ENCODE results near the gene ATP6V0B.

The ATP6V0B gene

DNA sequence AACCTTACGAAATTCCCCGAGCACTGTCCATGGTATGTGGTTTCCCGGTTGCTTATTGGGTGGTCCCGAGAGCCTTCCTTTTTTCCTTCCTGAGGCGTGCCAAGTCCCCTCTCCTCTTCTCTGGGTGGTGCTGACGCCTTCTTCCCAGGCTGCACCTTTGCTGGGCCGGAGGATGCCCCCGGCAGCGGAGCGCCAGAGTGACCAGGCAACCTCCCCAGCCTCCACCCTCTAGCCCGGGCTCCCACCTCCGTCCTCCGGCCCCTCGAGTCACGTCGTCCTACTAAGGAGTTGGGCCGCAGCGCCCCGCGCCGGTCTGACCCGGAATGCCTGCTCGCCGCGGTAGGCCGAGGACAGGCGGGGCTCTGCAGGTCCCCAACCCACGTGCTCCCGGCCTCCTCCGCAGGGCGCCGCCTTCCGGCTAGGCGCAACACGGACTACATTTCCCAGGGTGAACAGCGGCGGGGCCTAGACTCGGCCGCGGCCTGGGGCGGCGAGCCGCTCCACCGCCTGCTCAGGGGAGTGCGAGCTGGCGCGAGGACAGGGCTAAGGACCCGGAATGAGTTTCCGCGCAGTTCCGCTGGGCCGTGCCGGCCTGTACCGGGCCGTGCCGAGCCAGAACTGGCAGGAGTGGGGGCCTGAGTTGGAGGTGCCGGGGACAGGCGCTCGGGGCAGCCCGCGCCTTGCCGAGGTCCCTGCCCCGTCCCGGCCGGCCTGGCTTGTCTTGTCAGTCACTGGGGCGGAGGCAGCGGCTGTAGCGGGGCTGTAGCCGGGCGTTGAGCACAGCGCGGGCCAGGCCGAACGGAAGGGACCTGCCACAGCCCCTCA lies 28.3 kb upstream of the ATP6V0B start, which contains the start of gene IPO13:
IPO13 (plus strand) TSS at position 715 of the 825 bp plus-strand sequence. CDS start 651 bp downstream, outside the sequence.
- FAIRE-seq = no peak

DNA sequence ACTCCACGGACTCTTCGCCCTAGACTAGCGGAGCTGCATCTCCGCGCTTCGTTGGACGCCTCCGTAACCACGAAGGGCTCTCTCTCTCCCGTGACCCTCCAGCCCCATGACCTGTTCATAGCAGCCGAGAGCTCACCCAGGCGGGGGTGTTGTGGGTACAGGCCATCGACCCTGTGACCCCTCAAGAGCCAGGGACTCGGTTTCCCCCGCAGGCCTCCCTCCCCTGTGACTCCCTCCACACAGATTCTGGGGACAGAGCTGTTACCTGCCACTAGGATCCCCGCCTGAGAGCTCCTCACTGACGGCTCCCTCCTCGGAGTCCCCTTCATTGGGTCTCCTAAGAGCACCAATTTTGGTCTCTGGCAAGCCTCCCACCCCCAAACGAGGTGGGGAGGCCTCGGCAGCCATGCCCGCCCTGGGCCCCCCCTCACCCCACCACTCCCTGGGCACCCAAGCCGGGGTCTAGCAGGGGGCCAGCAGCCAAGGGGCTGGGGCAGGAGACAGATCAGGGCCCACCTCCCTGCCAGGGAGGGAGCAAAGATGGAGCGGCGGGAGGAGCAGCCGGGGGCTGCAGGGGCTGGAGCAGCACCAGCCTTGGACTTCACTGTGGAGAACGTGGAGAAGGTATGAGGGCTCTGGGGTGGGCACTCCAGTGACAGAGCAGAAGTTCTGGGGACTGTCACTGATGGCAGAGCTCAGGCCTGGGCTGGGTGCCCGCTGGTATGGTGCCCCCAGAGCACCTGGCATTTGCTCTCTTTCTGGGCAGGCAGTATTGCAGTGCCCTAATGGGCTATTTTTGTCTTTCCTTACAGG lies 27.5 kb upstream of the ATP6V0B start:
- no peak for FAIRE-seq

DNA sequence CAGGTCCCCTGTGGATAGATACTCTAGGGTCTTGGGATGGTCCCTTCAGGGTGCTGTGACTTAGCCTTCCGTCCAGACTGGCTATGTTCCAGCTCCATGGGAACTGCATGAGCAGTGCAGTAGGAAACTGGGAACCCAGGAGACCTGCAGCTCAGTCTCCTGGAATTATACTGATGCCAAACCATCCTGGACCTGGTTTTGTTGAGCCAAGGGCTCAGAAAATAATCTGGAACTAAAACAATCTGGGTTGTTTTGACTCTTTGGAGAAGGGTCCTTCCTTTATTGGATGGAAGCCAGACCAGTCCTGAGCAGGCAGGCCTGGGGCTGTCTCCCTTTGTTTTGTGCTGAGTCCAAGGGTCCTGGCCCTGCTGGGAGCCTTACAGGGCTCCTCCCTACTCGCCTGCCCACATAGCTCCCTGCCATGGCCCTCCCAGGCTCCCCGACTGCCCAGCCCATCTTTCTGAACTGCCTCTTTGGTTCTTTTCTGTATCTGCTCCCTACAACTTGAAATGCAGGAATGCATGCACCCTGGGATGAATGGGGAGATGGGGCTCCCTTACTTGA lies 26.8 kb upstream of the ATP6V0B start:
- FAIRE-seq = no peak

DNA sequence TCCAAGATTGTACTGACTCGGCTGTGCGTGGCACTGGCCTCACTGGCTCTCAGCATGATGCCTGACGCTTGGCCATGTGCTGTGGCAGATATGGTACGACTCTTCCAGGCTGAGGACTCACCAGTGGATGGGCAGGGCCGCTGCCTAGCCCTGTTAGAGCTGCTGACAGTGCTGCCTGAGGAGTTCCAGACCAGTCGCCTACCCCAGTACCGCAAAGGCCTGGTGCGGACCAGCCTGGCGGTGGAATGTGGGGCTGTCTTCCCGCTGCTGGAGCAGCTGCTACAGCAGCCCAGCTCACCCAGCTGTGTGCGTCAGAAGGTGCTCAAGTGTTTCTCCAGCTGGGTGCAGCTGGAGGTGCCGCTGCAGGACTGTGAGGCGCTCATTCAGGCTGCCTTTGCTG lies 25.1 kb upstream of the ATP6V0B start:
- no peak for FAIRE-seq

DNA sequence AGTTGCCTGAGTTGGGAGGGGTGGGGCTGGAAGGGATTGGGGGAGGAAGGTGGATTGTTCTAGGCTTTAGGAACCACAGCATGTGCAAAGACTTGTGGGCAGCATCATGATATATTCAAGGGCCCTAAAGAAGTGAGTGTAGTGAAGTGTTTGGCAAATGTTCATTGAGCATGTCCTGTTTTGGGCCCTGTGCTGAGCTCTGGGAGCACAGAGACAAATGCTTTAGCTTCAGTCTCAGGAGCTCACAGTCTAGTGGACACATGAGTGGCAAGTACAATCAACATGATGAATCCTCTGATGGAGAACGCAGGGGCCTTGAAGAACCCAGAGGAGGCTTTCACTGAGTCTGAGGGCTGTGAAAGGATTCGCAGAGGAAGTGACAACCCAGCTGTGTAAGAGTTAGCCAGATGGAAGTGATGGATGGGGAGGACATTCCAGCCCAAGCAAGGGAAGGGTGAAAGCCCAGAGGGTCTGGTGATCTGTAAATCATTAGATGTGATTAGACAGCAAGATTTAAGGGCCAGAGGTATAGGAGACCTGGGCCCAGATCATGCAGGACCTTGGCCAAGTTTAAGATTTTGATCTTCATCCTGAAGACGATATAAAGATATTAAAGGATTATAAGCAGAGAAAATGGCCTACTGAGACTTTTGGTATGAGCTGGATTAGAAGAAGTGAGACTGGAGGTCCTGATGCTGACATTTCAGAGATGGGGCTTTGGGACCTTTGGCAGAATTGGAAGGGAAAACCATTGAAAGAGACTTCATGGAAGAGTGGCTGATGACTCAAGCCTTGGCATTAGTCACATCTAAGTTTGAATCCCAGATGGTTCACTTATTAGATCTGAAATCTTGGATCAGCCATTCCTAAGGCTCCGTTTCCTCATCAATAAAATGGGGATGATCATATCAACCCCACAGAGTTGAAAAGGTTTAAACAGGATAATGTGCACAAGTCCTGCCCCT lies 23.5 kb upstream of the ATP6V0B start:
- no peak for FAIRE-seq

DNA sequence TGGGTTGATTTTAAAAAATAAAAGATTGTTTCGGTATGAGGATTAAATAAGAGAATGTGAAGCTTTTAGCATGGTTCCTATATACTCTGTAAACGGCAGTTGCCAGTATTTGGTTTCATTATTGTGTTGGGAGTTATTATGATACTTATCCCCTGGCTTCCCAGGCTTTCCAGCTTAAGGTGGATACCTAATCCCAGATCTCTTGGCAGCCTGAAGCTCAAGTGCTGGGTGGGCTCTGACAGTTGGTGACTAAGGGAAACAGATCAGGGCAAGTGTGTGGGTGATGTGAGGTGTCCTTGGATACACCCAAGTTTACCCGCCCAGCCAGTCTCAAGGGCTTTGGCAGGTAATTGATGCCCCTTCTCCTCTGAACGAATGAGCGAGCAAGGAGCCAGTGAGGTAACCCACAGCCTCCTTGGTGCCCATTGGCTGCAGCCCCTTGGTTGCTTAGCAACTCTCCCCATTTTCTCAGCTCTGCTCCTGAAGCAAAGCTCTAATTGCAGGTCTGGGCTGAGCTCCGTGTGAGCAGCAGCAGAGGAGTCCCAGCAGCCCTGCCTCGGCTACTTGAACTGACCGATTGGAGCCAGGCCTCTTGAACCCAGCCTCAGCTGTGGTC lies 21.9 kb upstream of the ATP6V0B start:
- no peak for FAIRE-seq

DNA sequence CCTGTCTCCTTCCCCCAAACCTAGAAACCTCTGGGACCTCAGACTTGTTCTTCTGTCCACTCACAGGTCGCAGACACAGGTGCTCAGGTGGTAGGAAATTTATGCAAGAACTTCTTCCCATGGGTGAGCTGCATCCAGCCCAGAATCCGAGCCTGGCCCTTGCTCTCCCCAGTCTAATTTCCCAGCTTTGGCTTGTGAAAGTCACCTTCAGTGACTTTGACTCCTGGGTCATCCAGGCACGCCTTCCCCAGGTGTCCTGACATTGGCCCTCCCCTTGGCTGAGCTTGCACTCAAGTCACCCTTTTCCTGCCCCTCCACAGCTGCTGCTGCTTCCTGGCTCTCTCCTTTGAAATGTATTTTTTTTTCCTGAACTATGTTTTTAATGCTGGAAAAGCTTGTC lies 21.4 kb upstream of the ATP6V0B start:
- no peak for FAIRE-seq

DNA sequence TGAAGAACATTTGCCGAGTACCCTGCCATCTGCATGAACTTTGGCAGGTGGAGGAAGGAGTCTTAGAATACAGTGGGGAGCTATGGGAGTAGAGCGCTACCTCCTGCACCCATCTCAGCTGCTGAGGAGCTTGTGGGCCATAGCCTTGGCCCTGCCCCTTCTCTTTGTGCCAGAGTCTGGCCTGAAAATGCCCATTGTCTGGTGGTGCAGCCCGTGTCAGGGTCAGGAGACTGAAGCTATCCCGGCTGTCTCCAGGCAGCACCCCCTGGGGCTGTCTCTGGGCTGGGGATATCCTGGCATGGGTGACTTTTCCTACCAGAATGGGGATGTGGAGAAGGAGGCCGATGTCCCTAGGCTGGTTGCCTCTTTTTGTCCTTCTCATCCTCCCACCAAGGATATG lies 20.7 kb upstream of the ATP6V0B start:
- FAIRE-seq = no peak

DNA sequence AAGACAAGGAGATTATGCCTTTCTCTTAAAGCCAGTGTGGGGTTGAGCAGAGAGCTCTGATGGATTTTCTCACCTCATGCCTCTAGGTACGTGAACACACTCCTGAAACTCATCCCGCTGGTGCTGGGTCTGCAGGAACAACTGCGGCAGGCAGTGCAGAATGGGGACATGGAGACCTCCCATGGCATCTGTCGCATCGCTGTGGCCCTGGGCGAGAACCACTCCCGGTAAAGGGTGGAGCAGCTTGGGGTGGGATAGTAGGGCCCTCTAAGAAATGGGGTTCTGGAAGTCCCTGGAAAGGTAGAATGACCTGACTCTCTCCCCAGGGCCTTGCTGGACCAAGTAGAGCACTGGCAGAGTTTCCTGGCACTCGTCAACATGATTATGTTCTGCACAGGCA lies 18.5 kb upstream of the ATP6V0B start:
- no peak for FAIRE-seq

DNA sequence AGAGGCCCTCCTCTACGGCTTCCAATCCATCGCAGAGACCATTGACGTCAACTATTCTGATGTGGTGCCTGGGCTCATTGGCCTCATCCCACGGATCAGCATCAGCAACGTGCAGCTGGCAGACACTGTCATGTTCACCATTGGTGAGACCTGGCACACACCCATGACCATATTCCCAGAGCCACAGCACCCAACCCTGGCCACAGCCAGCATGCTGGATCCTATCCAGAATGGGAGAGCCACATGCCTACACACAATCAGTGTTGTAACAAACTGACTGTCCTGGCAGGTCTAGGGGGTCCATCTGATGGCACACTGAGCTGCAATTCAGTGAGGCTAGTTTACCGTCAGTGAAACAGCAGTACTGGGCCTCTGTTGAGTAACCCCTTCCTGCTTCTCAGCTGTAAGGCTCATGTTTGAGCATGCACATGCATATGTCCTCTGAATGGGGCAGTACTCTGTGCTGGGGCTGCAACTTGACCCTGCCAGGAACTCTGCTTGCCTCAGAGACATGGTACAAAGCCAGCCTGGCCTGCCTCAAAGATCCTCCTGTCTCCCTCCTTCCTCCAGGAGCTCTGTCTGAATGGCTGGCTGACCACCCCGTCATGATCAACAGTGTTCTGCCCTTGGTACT lies 17.2 kb upstream of the ATP6V0B start:
- FAIRE-seq = no peak

DNA sequence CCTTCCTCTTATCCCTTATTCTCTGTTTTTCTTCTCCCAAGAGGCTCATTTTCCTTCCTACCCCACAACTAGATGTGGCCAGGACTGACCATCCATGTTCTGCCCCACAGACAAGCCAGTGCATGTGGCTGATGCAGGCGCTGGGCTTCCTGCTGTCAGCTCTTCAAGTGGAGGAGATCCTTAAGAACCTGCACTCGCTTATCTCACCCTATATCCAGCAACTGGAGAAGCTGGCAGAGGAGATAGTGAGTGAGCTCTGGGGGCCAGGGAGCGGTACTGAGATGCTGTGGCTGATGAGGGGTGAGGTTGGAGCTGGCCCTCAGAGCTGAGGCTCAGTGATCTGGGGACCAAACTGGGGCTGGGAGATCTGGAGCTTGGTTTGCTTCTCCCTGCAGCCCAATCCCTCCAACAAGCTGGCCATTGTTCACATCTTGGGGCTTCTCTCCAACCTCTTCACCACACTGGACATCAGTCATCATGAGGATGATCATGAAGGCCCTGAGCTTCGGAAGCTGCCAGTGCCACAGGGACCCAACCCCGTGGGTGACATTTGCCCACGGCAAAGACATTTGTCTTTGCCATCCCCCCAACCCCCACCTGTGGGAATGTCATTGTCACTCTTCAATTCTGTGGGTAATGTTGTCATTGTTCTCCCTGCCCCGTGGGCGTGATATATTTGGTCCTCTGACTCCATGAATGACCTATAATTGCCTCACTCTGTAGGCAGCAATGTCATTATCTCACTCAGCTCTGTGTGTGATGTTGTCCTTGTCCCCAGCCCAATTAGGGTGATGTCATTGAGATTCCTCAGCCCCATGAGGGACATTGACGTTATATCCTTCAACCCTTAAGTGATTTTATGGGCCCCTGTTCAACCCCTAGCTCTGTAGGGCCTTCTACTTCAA lies 16.2 kb upstream of the ATP6V0B start:
- no peak for FAIRE-seq

DNA sequence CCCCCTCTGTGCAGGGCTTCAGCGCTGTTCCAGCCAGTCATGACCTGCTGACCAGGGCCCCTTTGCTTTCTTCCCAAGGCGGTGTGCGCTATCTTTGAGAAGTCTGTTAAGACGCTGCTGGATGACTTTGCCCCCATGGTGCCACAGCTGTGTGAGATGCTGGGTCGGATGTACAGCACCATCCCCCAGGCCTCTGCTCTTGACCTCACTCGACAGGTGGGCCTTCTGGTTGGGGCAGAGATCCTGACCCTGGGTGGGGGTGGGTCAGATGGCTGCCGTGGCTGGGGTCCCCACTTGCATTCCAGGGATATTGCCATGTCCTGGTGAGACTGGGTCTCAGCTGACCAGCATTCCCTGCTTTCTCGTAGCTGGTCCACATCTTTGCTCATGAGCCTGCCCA lies 14.0 kb upstream of the ATP6V0B start:
- FAIRE-seq = no peak

DNA sequence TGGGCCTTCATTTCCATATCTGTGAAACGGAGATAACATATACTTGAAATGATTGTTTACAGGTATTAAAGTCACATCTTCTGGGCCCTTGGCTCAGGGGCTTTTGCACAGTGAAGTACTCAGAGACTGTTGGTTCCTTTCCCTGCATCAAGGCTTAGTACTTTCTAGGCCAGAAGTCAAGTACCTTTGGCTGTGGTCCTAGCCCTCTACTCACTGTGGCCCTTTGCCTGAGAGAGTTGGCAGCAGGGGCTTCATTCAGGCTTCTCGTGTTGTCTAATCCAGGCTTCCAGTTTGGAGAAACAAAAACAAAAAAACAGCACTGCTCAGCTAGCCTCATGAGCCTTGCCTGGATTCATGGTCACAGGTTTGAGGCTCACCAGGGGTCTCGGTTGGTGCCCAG lies 13.1 kb upstream of the ATP6V0B start:
- FAIRE-seq = no peak

DNA sequence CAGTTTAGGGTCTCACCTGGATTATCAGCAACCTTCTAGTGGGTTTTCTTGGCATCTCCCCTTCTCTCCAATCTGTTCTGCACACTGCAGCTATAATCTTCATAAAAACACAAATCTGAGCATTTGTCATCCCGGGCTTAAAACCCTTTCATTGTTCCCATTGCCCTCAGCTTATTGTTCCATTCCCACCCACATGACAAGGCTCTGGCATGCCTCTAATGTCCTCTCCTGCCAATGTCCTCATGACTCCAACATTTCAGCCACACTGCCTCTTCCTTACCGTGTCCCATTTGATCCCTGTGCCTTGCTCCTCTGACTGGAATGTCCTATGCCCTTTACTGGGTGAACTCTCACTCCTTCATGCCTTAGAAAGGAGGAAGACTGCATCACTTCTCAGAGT lies 12.4 kb upstream of the ATP6V0B start:
- no peak for FAIRE-seq

DNA sequence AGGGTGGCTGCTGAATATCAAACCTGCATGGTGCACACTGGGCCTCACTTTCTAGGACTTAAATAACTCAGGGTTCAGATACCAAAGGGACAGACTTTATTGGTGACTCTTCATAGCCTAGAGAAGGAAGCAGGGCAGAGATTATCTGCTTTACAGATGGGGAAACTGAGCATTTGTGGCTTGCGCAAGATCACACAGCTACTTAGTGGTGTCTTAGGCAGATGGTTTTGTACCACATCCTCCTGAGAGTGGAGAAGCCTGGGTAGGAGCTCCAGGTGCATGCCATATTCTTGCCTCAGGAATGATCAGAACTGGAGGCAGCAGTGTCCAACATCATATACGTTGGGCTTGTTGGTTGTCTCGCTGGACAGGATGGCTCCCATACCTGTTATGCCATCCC lies 11.8 kb upstream of the ATP6V0B start:
- no peak for FAIRE-seq

DNA sequence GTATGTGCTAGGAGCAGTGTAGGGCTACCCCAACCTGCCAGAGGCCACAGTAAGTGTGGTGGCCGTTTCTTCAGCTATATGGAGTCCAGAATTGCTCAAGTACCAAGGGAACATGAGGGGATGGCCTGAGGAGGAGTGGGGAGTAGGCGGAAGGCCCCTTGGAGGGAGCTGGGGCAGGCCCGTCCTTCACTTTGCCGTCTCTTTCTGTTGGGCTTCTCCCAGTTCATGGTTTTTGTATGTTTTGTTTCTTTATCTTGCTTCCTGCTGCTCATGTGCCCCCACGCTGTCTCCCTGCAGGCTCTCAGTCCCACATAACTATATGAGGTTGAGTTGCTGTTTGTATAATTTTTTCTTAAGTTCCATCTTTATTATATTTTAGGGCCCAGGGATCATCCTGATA lies 10.9 kb upstream of the ATP6V0B start:
- FAIRE-seq = no peak

DNA sequence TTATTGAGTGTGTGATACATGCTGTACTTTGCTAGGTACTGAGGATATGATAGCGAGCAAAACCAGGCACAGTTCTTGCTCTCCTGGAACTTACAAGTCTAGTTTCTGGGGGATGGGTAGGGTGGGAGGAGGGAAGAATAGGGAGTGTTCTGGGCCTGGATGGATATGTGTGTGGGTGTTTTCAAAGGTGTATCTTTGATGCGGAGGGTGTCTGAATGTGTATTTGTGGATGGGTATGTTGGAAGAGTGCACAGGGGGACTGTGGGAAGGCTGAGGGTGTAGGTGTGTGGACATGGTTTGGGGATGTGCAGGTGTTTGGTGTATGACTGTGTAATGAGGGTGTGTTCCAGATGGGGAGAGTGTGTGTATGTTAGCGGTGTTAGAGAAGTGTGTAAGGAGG lies 9.4 kb upstream of the ATP6V0B start:
- no peak for FAIRE-seq

DNA sequence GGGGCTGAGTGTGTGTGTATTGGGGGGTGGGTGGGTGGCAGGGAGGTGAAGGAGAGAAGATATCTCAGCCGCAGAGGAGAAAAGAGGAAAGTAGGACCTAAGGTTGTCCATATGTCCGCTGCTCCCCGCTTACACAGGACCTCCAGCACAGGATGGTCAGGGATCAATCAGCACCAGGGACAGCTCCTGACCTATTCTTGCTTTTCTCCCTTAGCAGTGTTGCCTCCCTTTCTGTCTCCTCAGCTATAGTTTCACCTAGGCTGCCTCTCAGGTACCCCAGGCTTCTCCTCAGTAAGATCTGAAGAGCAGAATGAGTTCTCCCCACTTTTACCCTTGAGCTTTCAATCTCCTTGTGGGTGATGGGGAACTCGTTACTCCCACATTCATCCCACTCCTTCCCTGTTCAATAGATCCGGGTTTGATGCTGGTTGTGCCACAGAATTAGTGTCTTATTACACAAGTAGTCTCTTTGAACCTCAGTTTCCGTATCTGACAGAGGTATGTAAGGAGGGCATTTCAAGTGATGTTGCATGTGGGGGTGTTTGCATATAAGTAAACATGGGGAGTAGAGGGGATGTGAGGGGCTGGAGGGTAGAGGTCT lies 6.3 kb upstream of the ATP6V0B start:
- FAIRE-seq = no peak

DNA sequence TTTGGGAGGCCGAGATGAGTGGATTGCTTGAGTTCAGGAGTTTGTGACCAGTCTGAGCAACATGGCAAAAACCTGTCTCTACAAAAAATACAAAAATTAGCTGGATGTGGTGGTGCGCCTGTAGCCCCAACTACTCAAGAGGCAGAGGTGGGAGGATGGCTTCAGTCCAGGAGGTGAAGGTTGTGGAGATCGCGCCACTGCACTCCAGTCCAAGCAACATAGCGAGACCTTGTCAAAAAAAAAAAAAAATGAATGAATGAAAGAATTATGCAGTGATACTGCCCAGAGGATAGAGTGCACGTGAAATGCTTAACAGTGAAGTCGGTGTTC lies 5.4 kb upstream of the ATP6V0B start:
- no peak for FAIRE-seq

DNA sequence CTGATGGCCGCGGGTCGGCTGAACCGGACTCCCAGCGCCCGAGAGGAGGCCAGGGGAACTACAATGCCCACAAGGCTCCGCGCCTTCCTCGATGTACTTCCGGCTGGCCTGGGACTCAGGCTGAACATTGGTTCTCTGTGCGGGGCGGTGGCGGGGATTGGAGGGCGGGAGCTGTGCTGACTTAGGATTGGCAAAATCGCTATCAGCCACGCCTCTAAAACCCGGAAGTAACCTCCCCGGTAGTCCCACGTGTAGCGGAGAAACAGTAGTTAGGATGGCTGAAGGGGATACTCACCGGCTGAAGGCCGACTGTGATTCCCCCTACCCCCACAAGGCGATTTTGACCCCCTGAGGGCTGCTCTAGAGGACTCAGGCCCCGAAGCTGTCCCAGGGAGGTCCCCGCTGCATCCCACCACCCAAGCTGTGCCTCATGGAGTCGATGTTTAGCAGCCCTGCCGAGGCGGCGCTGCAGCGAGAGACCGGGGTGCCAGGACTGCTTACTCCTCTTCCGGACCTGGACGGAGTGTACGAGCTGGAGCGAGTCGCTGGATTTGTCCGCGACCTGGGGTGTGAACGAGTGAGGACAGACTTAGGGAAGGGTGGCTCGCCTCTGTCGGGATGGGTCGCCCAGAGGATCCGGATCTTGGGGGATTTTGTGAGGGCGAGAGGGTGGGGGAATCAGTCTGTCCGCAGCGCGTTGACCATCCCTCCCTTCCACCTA lies 4.9 kb upstream of the ATP6V0B start, which contains the start of gene DPH2:
DPH2 (plus strand) TSS at position 265 of the 721 bp plus-strand sequence; CDS start at position 431, 166 bp downstream.
- peak; percentile 82 for FAIRE-seq
